Esophagus squamous epithelium (tissue), 5 donors: Measurements from ENCODE around the gene LRRTM3. TPM values are rescaled to one million over a fixed set of nuclear protein-coding genes. Genes with fewer than 3 reads are reported as not detected.

ENCODE experiments used
- DNase-seq: peaks from one replicate; lab custom pipeline; 2025; lab: John Stamatoyannopoulos, UW
- H3K27ac ChIP-seq, 4 donors: fragments of 200-600 bp; sonication (generic); one replicate each; pipeline ENCODE4 v1.5.1; 2016 to 2019; ENCODE audit warnings: mild to moderate bottlenecking in 1 of 4
- H3K27me3 ChIP-seq, 4 donors: fragments of 200-600 bp; sonication (generic); 1 replicate in 3 of 4; 2 replicates in 1 of 4; pipeline versions ENCODE4 v1.5.1 to v1.6.0; 2017 to 2021; ENCODE audit warnings: antibody characterized with exemption in 1 of 4
- H3K36me3 ChIP-seq, 3 donors: fragments of 200-600 bp; sonication (generic); one replicate each; pipeline ENCODE4 v1.5.1; 2016 to 2019
- H3K4me1 ChIP-seq, 3 donors: fragments of 200-600 bp; sonication (generic); one replicate each; pipeline ENCODE4 v1.5.1; 2017 to 2019
- H3K4me3 ChIP-seq, 4 donors: fragments of 200-600 bp; sonication (generic); 1 replicate in 3 of 4; 2 replicates in 1 of 4; pipeline ENCODE4 v1.5.1; 2016 to 2019; ENCODE audit warnings: mild to moderate bottlenecking in 2 of 4, moderate library complexity in 1 of 4
- H3K9me3 ChIP-seq, 3 donors: fragments of 200-600 bp; sonication (generic); one replicate each; pipeline ENCODE4 v1.5.1; 2016 to 2019
- POLR2A ChIP-seq, 4 donors: fragments of 450-650 bp; IDR thresholded peaks; one replicate each; pipeline ENCODE4 v1.6.1; 2017; ENCODE audit warnings: antibody characterized with exemption in 4 of 4, mild to moderate bottlenecking in 4 of 4, moderate library complexity in 3 of 4
- WGBS, 2 donors: methylation state at CpG; one replicate each; pipeline ENCODE4 v1.1.5; 2018; 5-methylcytosine and 5-hydroxymethylcytosine counted together
- intact Hi-C: fragments of 100-400 bp; cut with DNase I; formaldehyde crosslinking; loops from one replicate; pipeline ENCODE4 v1.15.0; 2022
- total RNA-seq, 4 donors: library from RNA; depleted of rRNA; stranded (reverse); fragments of >200 nt; gene quantifications; one replicate each; pipeline ENCODE4 v1.1.0, GENCODE V29; 2016
- TF ChIP-seq, protein P1 (sequence below), 6 experiments: fragments of 450-650 bp in 4 of 6; fragments of 200-600 bp in 2 of 6; sonication (generic) in 2 of 6; IDR thresholded peaks; one replicate each; pipeline ENCODE4 v1.5.1; 2016 to 2019; ENCODE audit warnings: antibody characterized with exemption in 6 of 6, mild to moderate bottlenecking in 4 of 6, moderate library complexity in 4 of 6
- donor health status: DM: yes; HTN: yes; CAD: no.

Gene LRRTM3
- total RNA-seq, 4 donors from 2014 or later = under 0.01 TPM; not detected in 3

- TF ChIP-seq, protein P1, sequence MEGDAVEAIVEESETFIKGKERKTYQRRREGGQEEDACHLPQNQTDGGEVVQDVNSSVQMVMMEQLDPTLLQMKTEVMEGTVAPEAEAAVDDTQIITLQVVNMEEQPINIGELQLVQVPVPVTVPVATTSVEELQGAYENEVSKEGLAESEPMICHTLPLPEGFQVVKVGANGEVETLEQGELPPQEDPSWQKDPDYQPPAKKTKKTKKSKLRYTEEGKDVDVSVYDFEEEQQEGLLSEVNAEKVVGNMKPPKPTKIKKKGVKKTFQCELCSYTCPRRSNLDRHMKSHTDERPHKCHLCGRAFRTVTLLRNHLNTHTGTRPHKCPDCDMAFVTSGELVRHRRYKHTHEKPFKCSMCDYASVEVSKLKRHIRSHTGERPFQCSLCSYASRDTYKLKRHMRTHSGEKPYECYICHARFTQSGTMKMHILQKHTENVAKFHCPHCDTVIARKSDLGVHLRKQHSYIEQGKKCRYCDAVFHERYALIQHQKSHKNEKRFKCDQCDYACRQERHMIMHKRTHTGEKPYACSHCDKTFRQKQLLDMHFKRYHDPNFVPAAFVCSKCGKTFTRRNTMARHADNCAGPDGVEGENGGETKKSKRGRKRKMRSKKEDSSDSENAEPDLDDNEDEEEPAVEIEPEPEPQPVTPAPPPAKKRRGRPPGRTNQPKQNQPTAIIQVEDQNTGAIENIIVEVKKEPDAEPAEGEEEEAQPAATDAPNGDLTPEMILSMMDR (IDR thresholded peaks at IDR 0.05) = no peak
- no peak for TF ChIP-seq POLR2A (IDR thresholded peaks at IDR 0.05)
- no peaks in the 10 kb centered on the region for H3K36me3 ChIP-seq
- H3K27me3 ChIP-seq = no peaks in the 10 kb centered on the region
- no peaks in the 10 kb centered on the region for H3K4me1 ChIP-seq
- H3K9me3 ChIP-seq = no peaks in the 10 kb centered on the region
- H3K27ac ChIP-seq = no peak overlapping the region
- intact Hi-C loops = no loop called here
- WGBS, 2 donors = 68 to 74% methylated on average over 1 of the region's 1 CpG
- DNase-seq = no peak
- H3K4me3 ChIP-seq = no peak overlapping the region
These were observed 80.1 kb downstream of the LRRTM3 start for GRCh38 chr10:67005981-67006380.

DNA sequence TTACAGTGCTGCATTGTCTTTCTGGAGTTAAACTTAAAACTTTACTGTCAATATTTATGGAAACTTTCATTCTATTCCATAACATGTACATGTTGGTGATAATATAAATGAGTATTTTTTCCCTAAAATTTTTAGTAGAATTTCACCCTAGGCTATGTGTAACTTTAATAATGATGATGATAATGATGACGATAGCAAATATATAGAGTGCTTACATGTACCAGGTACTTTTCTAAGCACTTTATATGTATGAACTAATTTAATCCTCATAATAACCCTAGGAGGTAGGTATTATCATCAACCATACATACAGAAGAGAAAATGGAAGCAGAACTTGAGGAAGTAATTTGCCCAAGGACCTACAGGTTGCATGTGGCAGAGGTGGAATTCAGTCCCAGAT, 85.6 kb downstream of the LRRTM3 start:
- intact Hi-C loops = no loop called here
- Histone ChIP-seq H3K9me3 (no peaks in the 10 kb centered on the region), H3K36me3 (no peaks in the 10 kb centered on the region), H3K27me3 (no peaks in the 10 kb centered on the region), H3K4me1 (no peaks in the 10 kb centered on the region), H3K27ac (no peak overlapping the region), H3K4me3 (no peak overlapping the region)
- TF ChIP-seq, protein P1 (IDR thresholded peaks at IDR 0.05) = no peak
- no peak for TF ChIP-seq POLR2A (IDR thresholded peaks at IDR 0.05)
- 89 to 90% methylated on average over 1 of the region's 1 CpG for WGBS, 2 donors
- no peak for DNase-seq

DNA sequence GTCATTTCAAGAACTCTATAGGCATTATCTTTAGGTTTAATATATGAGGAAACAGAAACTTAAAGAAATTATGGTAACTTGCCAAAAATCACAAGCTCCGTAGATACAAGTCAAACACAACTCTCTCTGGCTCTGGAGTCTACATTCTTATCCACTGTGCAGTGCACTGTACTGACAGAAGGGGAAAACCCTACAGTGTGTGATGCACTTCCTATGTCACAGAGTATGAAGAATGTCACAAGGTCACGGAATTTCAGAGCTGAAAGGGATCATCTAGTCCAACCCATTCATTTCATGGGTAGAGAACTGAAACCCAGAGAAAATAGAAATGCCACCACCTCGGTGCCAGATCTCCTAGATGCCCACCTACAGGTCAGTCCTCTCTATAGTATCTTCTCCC, 86.1 kb downstream of the LRRTM3 start:
- Histone ChIP-seq H3K27ac (no peak overlapping the region), H3K9me3 (no peaks in the 10 kb centered on the region), H3K4me3 (no peak overlapping the region), H3K4me1 (no peaks in the 10 kb centered on the region), H3K27me3 (no peaks in the 10 kb centered on the region), H3K36me3 (no peaks in the 10 kb centered on the region)
- TF ChIP-seq, protein P1 (IDR thresholded peaks at IDR 0.05) = no peak
- no peak for TF ChIP-seq POLR2A (IDR thresholded peaks at IDR 0.05)
- no peak for DNase-seq
- intact Hi-C loops = no loop called here
- WGBS, 2 donors = 51 to 54% methylated on average over 3 of the region's 3 CpGs

DNA sequence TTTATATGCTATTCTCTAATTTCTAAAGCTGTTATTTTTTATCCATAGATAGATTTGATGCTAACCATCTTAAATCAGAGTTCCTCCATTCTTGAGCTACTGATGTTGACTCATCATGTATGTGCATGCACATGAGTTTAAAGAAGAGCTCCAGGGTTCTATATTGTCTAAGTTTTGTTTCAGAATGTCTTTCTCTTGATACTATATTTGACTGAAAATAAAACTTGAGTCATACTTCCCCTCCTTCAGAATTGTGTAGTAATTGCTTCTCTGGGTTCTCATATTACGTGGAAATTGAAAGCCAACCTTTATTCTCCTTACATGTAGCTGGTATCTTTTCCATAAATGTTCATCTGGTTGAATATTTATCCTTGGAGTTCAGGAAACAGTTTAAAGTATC, 89.4 kb downstream of the LRRTM3 start:
- no peak overlapping the region for H3K4me3 ChIP-seq
- no peaks in the 10 kb centered on the region for H3K36me3 ChIP-seq
- TF ChIP-seq, protein P1 (IDR thresholded peaks at IDR 0.05) = no peak
- TF ChIP-seq POLR2A (IDR thresholded peaks at IDR 0.05) = no peak
- H3K27me3 ChIP-seq = no peaks in the 10 kb centered on the region
- H3K9me3 ChIP-seq = no peaks in the 10 kb centered on the region
- no peak overlapping the region for H3K27ac ChIP-seq
- WGBS, 2 donors = 22 to 48% methylated on average over 1 of the region's 1 CpG
- no peaks in the 10 kb centered on the region for H3K4me1 ChIP-seq
- intact Hi-C loops = no loop called here
- DNase-seq = no peak

GRCh38 chr10:67017218-67017617, 91.4 kb downstream of the LRRTM3 start:
- no peaks in the 10 kb centered on the region for H3K9me3 ChIP-seq
- 69 to 70% methylated on average over 2 of the region's 2 CpGs for WGBS, 2 donors
- DNase-seq = no peak
- intact Hi-C loops = no loop called here
- no peaks in the 10 kb centered on the region for H3K27me3 ChIP-seq
- TF ChIP-seq POLR2A (IDR thresholded peaks at IDR 0.05) = no peak
- TF ChIP-seq, protein P1 (IDR thresholded peaks at IDR 0.05) = no peak
- H3K36me3 ChIP-seq = no peaks in the 10 kb centered on the region
- H3K4me1 ChIP-seq = no peaks in the 10 kb centered on the region
- no peak overlapping the region for H3K27ac ChIP-seq
- H3K4me3 ChIP-seq = no peak overlapping the region
